SKM-1 (cell line): Measurements from ENCODE around the gene CACNA2D4.

ENCODE experiments used
- DNase-seq: peaks from one replicate; lab custom pipeline; 2025; ENCODE audit not compliant: unreplicated experiment; lab: John Stamatoyannopoulos, UW

Gene CACNA2D4

GRCh38 chr12:1787714-1788113, 130.7 kb downstream of the CACNA2D4 start:
- DNase-seq: no peak

GRCh38 chr12:1782215-1782614, 136.2 kb downstream of the CACNA2D4 start:
- DNase-seq: no peak

GRCh38 chr12:1781772-1782171, 136.7 kb downstream of the CACNA2D4 start:
- no peak for DNase-seq

- DNase-seq: no peak
These were observed 138.7 kb downstream of the CACNA2D4 start for GRCh38 chr12:1779783-1780182.

GRCh38 chr12:1778911-1779310, 139.5 kb downstream of the CACNA2D4 start:
- no peak for DNase-seq

GRCh38 chr12:1777798-1778197, 140.7 kb downstream of the CACNA2D4 start:
- no peak for DNase-seq

GRCh38 chr12:1776170-1776921, 142.1 kb downstream of the CACNA2D4 start:
- DNase-seq: no peak

GRCh38 chr12:1773937-1774655, 144.4 kb downstream of the CACNA2D4 start:
- DNase-seq: no peak

GRCh38 chr12:1769809-1770494, 148.5 kb downstream of the CACNA2D4 start:
- no peak for DNase-seq

- DNase-seq: no peak
These were observed 149.8 kb downstream of the CACNA2D4 start for GRCh38 chr12:1768615-1769014.

GRCh38 chr12:1767407-1768090, 150.9 kb downstream of the CACNA2D4 start:
- no peak for DNase-seq

GRCh38 chr12:1766110-1766509, 152.3 kb downstream of the CACNA2D4 start:
- DNase-seq: no peak

- no peak for DNase-seq
These were observed 155.3 kb downstream of the CACNA2D4 start for GRCh38 chr12:1763153-1763552.

GRCh38 chr12:1761857-1762256, 156.6 kb downstream of the CACNA2D4 start:
- no peak for DNase-seq

GRCh38 chr12:1760566-1761382, 157.7 kb downstream of the CACNA2D4 start:
- DNase-seq: no peak

GRCh38 chr12:1758887-1759286, 159.6 kb downstream of the CACNA2D4 start:
- no peak for DNase-seq

GRCh38 chr12:1758376-1758775, 160.1 kb downstream of the CACNA2D4 start:
- no peak for DNase-seq

GRCh38 chr12:1750300-1750699, 168.2 kb downstream of the CACNA2D4 start:
- DNase-seq: no peak

- DNase-seq: no peak
These were observed 169.4 kb downstream of the CACNA2D4 start for GRCh38 chr12:1749019-1749418.

GRCh38 chr12:1747609-1748008, 170.8 kb downstream of the CACNA2D4 start:
- DNase-seq: no peak

GRCh38 chr12:1744932-1745331, 173.5 kb downstream of the CACNA2D4 start:
- no peak for DNase-seq
